Prostate gland (tissue), 2 donors: ENCODE data around the gene PNLDC1. TPM values are rescaled to one million over a fixed set of nuclear protein-coding genes. Genes with fewer than 3 reads are reported as not detected.

Source experiments
- DNase-seq: peaks from one replicate; pipeline ENCODE4 v3.0.0-alpha.2; 2019; ENCODE audit warnings: low spot score
- H3K27ac ChIP-seq, 2 donors: fragments of 200-600 bp; sonication (generic); 2 replicates each; pipeline ENCODE4 v1.5.1; 2017 to 2019
- H3K27me3 ChIP-seq: fragments of 200-600 bp; sonication (generic); replicated peaks from 2 replicates; pipeline ENCODE4 v1.5.1; 2019; ENCODE audit not compliant: insufficient read depth
- H3K36me3 ChIP-seq, 2 donors: fragments of 200-600 bp; sonication (generic); 1 replicate in 1 of 2; 2 replicates in 1 of 2; pipeline versions ENCODE4 v1.5.1 to v1.8.1; 2017 to 2019
- H3K4me1 ChIP-seq: fragments of 200-600 bp; sonication (generic); replicated peaks from 2 replicates; pipeline ENCODE4 v1.5.1; 2019
- H3K4me3 ChIP-seq, 2 donors: fragments of 200-600 bp; sonication (generic); 2 replicates each; pipeline ENCODE4 v1.5.1; 2017 to 2019
- H3K9me3 ChIP-seq: fragments of 200-600 bp; sonication (generic); 2 replicates; pipeline ENCODE4 v1.5.1; 2017
- POLR2A ChIP-seq: fragments of 450-650 bp; IDR thresholded peaks from one replicate; pipeline ENCODE4 v1.6.1; 2016; ENCODE audit warnings: antibody characterized with exemption, mild to moderate bottlenecking
- POLR2AphosphoS5 ChIP-seq: sonication (generic); formaldehyde crosslinking; IDR thresholded peaks from one replicate; pipeline ENCODE4 v1.6.1; 2017; ENCODE audit warnings: antibody characterized with exemption
- WGBS: methylation state at CpG from one replicate; pipeline ENCODE4 v1.1.5; 2018; 5-methylcytosine and 5-hydroxymethylcytosine counted together
- intact Hi-C: fragments of 100-400 bp; cut with DNase I; formaldehyde crosslinking; loops from one replicate; pipeline ENCODE4 v1.14.2; 2022
- total RNA-seq, 2 donors: library from RNA; depleted of rRNA; stranded (reverse); fragments of >200 nt; gene quantifications; one replicate each; pipeline ENCODE4 v1.1.0, GENCODE V29; 2016
- TF ChIP-seq, protein P1 (sequence below), 4 experiments: fragments of 200-600 bp in 2 of 4; fragments of 450-650 bp in 2 of 4; sonication (generic) in 2 of 4; IDR thresholded peaks; 1 replicate in 3 of 4; 2 replicates in 1 of 4; pipeline ENCODE4 v1.5.1; 2016 to 2019; ENCODE audit warnings: antibody characterized with exemption in 4 of 4, mild to moderate bottlenecking in 2 of 4, moderate library complexity in 2 of 4

Gene PNLDC1
- total RNA-seq, 2 donors from 2014 or later, result 5.6 TPM; not detected in 1

DNA sequence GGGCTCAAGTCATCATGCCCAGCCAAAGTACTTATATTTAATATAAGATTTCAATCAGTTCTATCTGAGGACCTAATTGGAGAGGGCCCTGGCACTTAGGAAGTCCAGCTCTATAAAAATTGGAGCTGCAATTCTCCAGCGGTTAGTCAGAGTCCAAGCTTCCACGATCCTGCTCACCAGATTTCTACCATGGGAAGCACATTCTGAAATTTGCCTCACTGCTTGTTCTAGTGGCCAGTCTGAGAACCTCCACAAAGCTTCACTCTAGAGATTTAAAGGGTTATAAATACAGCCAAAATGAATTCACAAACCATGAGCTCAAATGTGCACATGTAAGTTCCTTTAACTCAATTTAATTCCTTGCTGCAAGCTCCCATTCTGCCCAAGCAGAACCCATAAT lies 33.5 kb downstream of the PNLDC1 start:
- TF ChIP-seq POLR2A (no peak), POLR2AphosphoS5 (no peak)
- TF ChIP-seq, protein P1, sequence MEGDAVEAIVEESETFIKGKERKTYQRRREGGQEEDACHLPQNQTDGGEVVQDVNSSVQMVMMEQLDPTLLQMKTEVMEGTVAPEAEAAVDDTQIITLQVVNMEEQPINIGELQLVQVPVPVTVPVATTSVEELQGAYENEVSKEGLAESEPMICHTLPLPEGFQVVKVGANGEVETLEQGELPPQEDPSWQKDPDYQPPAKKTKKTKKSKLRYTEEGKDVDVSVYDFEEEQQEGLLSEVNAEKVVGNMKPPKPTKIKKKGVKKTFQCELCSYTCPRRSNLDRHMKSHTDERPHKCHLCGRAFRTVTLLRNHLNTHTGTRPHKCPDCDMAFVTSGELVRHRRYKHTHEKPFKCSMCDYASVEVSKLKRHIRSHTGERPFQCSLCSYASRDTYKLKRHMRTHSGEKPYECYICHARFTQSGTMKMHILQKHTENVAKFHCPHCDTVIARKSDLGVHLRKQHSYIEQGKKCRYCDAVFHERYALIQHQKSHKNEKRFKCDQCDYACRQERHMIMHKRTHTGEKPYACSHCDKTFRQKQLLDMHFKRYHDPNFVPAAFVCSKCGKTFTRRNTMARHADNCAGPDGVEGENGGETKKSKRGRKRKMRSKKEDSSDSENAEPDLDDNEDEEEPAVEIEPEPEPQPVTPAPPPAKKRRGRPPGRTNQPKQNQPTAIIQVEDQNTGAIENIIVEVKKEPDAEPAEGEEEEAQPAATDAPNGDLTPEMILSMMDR (IDR thresholded peaks at IDR 0.05), result no peak
- intact Hi-C loops, result no loop called here
- no peak for DNase-seq
- 66% methylated on average over 2 of the region's 2 CpGs for WGBS
- Histone ChIP-seq H3K4me3 (no peak overlapping the region), H3K4me1 (no peaks in the 10 kb centered on the region), H3K27ac (no peak overlapping the region), H3K9me3 (no peaks in the 10 kb centered on the region), H3K27me3 (no peaks in the 10 kb centered on the region), H3K36me3 (no peaks in the 10 kb centered on the region)

DNA sequence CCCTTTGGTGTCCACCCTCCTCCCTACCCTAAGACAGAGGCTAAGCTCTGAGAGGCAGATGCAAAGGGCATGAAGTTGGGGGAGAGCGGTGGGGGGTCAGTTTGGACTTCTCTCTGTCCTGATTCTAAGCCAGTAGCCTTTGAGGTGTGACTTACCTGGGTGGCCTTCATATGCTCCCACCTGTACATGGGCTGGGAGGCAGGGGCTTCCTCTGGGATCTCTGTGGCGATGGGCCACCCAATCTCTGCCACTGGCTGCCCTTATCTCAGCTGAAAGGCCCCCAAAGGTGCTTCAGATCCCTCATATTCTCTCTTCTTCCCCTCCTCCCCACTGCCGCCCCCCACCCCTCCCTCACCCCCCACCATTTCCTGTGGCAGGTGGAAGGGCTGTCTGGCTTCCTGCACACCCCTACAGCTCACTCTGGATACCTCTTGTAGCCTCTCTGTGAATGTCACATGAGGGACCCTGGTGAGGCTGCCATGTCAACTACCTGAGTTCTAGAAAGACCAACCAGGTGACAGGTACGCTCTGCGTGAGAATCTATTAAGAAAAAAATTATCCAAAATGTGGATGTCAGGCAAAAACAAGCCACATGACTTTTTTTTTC lies 34.0 kb downstream of the PNLDC1 start:
- TF ChIP-seq, protein P1 (IDR thresholded peaks at IDR 0.05), result no peak
- WGBS, result 92% methylated on average over 5 of the region's 5 CpGs
- Histone ChIP-seq H3K4me3 (no peak overlapping the region), H3K9me3 (no peaks in the 10 kb centered on the region), H3K27ac (no peak overlapping the region), H3K27me3 (no peaks in the 10 kb centered on the region), H3K36me3 (no peaks in the 10 kb centered on the region), H3K4me1 (no peaks in the 10 kb centered on the region)
- DNase-seq, result no peak
- intact Hi-C loops, result no loop called here

DNA sequence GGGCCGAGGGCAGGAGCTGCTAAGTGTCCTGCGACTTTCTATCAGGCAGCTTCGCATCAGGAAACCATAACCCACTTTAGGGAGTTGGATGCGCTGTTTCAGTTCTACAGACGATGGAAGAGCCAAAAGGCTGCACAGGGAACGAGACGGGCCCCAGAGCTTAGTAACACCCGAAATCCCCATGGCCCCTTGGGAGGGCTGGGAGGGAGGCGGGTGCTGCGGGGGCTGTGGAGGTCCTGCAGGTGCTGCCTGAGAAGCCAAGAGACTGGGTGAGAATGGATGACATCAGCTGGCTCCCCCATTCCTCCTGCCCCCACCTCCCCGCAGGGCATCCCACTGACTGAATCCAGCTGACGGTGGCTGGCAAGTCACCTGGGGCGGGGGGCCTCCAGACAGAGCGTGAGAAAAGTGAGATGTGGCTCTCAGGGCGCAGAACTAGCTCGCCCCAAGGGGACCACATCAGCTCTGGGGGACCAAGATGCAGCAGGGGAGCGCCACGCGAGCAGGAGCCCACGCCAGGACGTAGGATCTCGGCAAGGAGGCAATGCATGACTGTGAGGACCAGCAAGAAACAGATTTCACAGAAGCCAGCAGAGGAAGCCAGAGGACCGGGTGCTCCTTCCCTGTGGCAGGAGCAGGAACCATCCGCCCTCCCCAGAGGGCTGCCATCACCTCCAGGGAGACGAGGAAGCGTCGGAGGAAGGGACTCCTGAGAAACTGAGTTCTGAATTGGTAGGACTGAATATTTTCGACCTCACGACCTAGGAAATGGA lies 36.8 kb downstream of the PNLDC1 start:
- no peak overlapping the region for H3K27ac ChIP-seq
- no peak for TF ChIP-seq POLR2A
- 90% methylated on average over 29 of the region's 29 CpGs for WGBS

DNA sequence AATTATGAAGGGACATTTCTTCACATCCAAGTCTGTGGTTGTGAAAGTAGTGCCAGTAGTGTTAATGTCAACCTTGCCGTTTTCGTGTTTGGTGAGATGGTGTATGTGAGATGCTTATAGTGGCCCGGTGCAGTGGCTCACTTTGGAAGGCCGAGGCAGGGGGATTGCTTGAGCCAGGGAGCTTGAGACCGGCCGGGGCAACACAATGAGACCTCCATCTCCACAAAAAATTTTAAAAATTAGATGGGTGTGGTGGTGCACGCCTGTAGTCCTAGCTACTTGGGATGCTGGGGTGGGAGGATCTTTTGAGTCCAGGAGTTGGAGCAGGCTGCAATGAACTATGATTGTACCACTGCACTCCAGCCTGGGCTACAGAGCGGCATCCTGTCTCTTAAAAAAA lies 37.4 kb downstream of the PNLDC1 start:
- Histone ChIP-seq H3K4me1 (no peaks in the 10 kb centered on the region), H3K36me3 (no peaks in the 10 kb centered on the region), H3K4me3 (no peak overlapping the region), H3K27me3 (no peaks in the 10 kb centered on the region), H3K27ac (no peak overlapping the region), H3K9me3 (no peaks in the 10 kb centered on the region)
- no peak for DNase-seq
- WGBS, result 76% methylated on average over 8 of the region's 8 CpGs
- TF ChIP-seq POLR2AphosphoS5, result no peak
- TF ChIP-seq, protein P1 (IDR thresholded peaks at IDR 0.05), result no peak
- no peak for TF ChIP-seq POLR2A
- intact Hi-C loops, result no loop called here

More for the DNA sequence above, 36.8 kb downstream of the PNLDC1 start:
- no peaks in the 10 kb centered on the region for H3K9me3 ChIP-seq
- no peaks in the 10 kb centered on the region for H3K4me1 ChIP-seq
- H3K36me3 ChIP-seq, result no peaks in the 10 kb centered on the region
- DNase-seq, result no peak
- no peaks in the 10 kb centered on the region for H3K27me3 ChIP-seq
- H3K4me3 ChIP-seq, result no peak overlapping the region
- intact Hi-C loops, result no loop called here

DNA sequence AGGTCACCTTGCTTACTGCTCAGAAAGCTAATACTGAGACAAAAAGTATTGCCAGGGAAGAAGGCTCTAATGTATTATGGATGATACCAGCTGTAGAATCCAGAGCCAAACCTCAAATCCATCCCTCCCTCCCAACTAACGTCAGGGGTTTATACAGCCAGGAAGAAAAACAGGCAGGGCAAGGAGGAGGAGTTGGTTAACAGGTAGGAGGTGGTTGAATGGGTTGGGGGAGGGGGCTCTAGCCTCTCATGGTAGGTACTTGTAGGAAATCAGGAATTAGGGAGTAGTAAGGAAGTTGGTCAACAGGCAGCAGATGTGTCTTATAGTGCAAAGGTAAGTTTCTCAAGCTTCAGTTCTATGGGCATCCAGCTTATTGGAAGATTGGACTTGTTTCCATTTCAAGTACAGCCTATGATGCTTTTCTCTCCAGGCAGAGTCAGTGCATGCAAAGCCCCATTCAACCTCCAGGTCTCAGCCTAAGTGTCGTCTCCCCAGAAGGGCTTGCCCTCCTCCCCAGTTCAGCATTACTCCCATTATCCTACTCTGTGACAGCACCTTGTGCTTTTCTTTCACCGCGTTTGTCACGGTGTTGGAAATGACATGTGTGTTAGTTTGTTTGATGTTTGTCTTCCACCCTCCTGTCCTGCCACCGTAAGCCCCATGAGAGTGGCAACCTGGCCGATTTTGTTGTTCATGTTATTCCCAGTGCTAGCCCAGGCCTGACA lies 38.1 kb downstream of the PNLDC1 start:
- no peak overlapping the region for H3K27ac ChIP-seq
- no peaks in the 10 kb centered on the region for H3K27me3 ChIP-seq
- H3K4me1 ChIP-seq, result no peaks in the 10 kb centered on the region
- no peaks in the 10 kb centered on the region for H3K36me3 ChIP-seq
- 66% methylated on average over 7 of the region's 7 CpGs for WGBS
- no peaks in the 10 kb centered on the region for H3K9me3 ChIP-seq
- DNase-seq, result no peak
- intact Hi-C loops, result no loop called here
- no peak overlapping the region for H3K4me3 ChIP-seq
- no peak for TF ChIP-seq POLR2AphosphoS5
- TF ChIP-seq, protein P1 (IDR thresholded peaks at IDR 0.05), result no peak
- no peak for TF ChIP-seq POLR2A
